Endothelial cell of umbilical vein (primary cell): Measurements from ENCODE around the gene KANSL1L.

ENCODE experiments used
- CTCF ChIP-seq, 2 donors: IDR thresholded peaks; 1 replicate in 1 of 2; 2 replicates in 1 of 2; pipeline ENCODE4 v1.5.1; 2011; ENCODE audit warnings: low read length in 2 of 2, mild to moderate bottlenecking in 2 of 2, moderate library complexity in 2 of 2, control low read depth in 1 of 2, inconsistent platforms in 1 of 2, low read depth in 1 of 2; ENCODE audit not compliant: insufficient read depth in 1 of 2; ENCODE audit errors: extremely low read depth in 1 of 2
- EZH2 ChIP-seq: IDR thresholded peaks from 2 replicates; pipeline ENCODE4 v1.6.1; 2012; ENCODE audit warnings: borderline replicate concordance, low read depth, mild to moderate bottlenecking, moderate library complexity, low read length, inconsistent platforms; ENCODE audit not compliant: severe bottlenecking
- POLR2A ChIP-seq: IDR thresholded peaks from 2 replicates; pipeline ENCODE4 v1.6.1; 2012; ENCODE audit warnings: low read depth, mild to moderate bottlenecking, control low read depth, low read length
- POLR2AphosphoS5 ChIP-seq: IDR thresholded peaks from 2 replicates; pipeline ENCODE4 v1.6.1; 2012; ENCODE audit warnings: low read depth, mild to moderate bottlenecking, control low read depth, low read length, moderate library complexity; ENCODE audit not compliant: insufficient read depth

GRCh38 chr2:210203147-210203546 lies 31.9 kb upstream of the KANSL1L start:
- TF ChIP-seq POLR2A, result no peak
- no peak for TF ChIP-seq CTCF (IDR thresholded peaks at IDR 0.05; ENCODE audit: extremely low read depth in 1 of 2, insufficient read depth in 1 of 2, low read depth in 1 of 2, low read length in 2 of 2)
- no peak for TF ChIP-seq POLR2AphosphoS5
- TF ChIP-seq EZH2, result no peak
